MM.1S (cell line): ENCODE measurements around the gene PPFIA2.

Source experiments
- EZH2 ChIP-seq: fragments of 300-600 bp; sonication (generic); optimal IDR thresholded peaks from 2 replicates; pipeline ENCODE3; 2017; ENCODE audit warnings: low read depth, mild to moderate bottlenecking, antibody characterized with exemption, low read length, mixed read lengths
- EZH2phosphoT487 ChIP-seq: fragments of 300-600 bp; sonication (generic); IDR thresholded peaks from 2 replicates; pipeline ENCODE4 v1.6.1; 2018; ENCODE audit warnings: antibody characterized with exemption, low read length
- TF ChIP-seq, protein P1 (sequence below): fragments of 300-600 bp; sonication (generic); IDR thresholded peaks from 2 replicates; pipeline ENCODE4 v1.5.1; 2016; ENCODE audit warnings: antibody characterized with exemption, low read length, mixed read lengths

- TF ChIP-seq, protein P1, sequence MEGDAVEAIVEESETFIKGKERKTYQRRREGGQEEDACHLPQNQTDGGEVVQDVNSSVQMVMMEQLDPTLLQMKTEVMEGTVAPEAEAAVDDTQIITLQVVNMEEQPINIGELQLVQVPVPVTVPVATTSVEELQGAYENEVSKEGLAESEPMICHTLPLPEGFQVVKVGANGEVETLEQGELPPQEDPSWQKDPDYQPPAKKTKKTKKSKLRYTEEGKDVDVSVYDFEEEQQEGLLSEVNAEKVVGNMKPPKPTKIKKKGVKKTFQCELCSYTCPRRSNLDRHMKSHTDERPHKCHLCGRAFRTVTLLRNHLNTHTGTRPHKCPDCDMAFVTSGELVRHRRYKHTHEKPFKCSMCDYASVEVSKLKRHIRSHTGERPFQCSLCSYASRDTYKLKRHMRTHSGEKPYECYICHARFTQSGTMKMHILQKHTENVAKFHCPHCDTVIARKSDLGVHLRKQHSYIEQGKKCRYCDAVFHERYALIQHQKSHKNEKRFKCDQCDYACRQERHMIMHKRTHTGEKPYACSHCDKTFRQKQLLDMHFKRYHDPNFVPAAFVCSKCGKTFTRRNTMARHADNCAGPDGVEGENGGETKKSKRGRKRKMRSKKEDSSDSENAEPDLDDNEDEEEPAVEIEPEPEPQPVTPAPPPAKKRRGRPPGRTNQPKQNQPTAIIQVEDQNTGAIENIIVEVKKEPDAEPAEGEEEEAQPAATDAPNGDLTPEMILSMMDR, result no peak
- TF ChIP-seq EZH2 (no peak), EZH2phosphoT487 (no peak)
Observed at GRCh38 chr12:81245458-81245857, 513.7 kb downstream of the PPFIA2 start.
